Stimulated activated CD4-positive, alpha-beta T cell treated with anti-CD3 and anti-CD28 coated beads, Interleukin-2, amount 100 ng/mL, for 48 hours (primary cell): Measurements from ENCODE around the gene NACA.

Source experiments
- DNase-seq, 2 donors: peaks; one replicate each; pipeline ENCODE4 v3.0.0-alpha.2; 2020

The NACA gene

DNA sequence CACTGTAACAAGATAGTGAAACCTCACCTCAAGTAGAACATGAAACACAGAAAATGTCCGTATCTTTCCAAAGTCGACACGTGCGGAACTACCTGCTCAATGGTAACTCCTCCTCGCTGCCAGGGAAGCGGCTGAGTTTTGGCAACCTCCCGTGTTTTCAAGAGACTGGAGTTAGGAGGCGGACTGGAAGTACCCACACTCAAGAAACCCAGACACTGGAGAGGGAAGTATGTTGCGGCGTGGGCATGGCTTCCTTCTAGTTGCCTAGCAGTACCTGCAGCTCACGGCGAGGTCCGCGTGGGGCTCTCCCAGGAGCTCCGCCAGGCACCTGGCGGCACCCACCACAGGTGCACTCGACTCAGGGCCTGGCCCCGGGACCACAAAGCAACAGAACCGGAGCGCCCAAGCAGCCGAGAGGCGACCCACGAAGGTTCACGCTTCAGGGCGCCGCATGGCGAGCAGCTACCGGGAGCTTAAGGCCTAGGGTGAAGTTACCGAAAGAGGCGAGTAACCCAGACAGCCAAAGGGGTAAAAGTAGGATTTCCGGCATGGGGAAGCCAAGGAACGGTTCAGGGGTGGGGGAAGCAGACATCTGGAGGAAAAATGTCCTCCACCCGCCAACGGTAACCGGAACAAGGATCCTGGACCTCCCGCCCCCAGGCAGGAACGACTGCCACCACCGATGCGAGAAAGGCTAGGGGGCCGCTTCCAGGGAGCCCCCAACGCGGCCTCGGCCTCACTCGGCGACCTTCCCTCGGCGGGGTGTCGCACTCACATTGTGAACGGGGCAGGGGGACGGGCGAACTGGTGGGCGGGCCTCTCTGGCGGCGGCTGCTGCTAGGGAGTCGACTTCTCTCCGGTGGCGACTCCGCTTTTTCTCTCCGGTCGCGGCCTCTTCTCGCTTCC, 37.6 kb downstream of the NACA start:
- peak; percentile 36 to 43 for DNase-seq

DNA sequence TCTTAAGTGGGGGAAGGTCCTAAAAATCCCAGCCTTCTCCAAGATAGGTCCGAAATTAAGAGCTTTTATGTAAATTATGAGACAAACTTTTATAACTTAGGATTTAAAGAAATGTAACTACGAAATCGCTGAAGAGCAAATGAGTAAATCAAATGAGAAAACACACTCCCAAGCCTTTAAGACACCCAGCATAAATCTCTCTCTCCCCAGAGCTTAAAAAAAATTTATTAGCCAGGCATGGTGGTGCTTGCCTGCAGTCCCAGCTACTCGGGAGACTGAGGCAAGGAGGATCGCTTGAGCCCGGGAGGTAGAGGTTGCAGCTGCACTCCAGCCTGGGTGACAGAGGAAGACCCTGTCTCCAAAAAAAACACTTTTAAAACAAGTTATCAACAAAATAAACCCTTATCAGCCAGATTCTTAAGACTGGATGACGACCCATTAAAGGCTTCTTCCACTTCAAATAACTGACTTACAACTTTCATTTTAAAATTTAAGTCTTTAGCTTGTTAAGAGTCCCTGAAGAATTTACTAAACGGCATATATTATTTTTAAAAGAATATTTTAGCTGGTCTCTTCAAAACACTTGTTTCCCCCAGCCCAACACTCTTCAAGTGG, 40.2 kb downstream of the NACA start:
- DNase-seq, result no peak

DNA sequence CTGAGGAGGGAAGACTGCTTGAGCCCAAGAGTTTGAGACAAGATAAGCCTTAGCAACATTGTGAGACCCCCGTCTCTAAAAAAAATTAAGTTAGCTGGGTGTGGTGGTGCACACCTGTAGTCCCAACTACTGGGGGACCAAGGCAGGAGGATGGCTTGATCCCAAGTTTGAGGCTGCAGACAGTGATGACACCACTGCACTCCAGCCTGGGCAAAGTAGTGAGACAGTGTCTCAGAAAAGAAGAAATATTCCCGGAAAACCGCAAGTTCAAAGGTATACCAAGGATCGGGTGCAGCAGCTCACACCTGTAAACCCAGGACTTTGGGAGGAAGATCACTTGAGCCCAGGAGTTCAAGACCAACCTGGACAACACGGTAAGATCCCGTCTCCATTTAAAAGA, 42.8 kb downstream of the NACA start:
- DNase-seq, result no peak

DNA sequence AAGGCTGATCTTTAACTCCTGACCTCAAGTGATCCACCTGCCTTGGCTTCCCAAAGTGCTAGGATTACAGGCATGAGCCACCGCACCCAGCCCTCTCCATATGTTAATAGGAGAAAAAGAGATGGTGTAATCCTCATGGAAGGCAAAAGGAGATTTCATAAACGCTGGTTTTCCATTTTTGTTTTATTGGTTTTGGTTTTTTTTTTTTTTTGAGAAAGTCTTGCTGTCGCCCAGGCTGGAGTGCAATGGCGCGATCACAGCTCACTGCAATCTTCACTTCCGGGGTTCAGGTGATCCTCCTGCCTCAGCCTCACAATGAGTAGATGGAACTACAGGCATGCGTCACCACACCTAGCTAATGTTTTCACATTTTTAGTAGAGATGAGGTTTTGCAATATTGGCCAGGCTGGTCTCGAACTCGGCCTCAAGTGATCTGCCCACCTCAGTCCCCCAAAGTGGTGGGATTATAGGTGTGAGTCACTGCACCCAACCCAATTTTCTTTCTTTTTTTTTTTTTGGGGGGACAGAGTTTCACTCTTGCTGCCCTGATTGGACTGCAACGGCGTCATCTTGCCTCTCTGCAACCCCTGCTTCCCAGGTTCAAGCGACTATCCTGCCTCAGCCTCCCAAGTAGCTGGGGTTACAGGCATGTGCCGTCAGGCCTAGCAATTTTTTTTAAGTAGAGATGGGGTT, 45.1 kb downstream of the NACA start:
- DNase-seq, result no peak

DNA sequence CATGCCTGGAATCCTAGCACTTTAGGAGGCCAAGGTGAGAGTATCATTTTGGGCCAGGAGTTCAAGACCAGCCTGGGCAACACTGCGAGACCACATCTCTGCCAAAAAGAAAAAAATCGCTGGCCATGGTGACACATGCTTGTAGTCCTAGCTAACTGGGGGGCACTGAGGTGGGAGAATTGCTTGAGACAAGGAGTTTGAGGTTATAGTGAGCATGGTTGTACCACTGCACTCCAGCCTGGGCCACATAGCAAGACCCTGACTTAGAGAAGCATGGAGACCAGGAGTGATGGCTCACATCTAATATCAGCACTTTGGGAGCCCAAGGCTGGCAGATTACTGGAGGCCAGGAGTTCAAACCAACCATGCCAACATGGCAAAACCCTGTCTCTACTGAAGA, 46.2 kb downstream of the NACA start:
- DNase-seq, result no peak

DNA sequence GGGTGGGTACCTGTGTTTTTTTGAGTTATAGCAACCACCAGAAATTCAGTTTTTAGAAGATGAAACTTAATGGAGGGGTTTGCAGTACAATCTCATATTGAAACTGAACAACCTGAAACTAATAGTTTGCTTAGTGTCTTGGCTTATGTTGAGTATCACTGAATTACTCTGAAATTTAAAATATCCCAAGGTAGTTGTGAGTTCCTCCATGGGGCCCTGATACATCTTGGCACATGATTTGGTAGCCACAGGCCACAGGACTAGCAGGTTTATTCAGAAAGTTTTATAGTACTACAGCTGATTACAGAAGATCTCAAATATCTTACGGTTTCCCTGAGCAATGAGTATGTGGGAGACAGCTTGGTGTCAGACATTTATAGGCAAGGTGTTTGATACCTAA, 47.4 kb downstream of the NACA start:
- DNase-seq, result no peak

DNA sequence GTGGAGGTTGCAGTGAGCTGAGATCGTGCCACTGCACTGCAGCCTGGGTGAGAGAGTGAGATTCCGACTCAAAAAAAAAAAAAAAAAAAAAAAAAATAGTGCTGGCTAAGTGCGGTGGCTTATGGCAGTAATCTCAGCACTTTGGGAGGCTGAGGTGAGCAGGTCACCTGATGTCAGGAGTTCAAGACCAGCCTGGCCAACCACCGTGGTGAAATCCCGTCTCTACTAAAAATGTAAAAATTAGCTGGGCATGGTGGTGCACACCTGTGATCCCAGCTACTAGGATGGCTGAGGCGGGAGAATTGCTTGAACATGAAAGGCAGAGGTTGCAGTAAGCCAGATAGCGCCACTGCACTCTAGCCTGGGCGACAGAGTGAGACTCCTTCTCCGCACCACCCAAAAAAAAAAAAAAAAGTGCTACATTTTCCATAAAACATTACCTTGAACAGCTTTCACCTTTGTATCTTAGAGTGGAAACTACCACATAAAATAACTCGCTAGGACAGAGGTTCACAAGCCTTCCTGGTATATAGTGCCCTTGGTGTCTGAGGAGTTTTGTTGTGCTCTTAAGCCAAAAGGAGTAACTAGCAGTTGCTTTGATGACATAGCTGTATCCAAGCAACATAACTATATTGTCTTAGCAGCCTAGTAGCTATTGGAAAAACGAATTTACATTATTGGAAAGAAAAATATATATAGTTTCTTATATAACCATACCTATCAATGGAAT, 48.1 kb downstream of the NACA start:
- DNase-seq, result no peak

DNA sequence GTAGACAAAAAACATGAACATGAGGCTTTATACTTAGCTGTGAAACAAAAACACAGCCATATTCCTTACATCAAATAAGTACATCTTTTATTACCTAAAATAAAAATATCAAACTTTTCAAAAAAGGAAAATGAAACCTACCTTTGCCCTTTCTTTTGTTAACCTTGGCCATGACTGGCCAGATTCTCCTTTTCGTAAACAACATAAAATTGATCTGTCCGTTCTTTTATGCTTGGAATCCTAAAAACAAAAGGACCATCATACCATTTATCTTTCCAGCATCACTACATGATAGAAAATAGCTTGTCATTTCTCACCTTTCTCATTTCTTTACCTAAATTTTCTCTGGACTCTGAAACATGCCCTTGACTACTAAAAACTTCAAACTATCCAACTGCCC, 53.5 kb downstream of the NACA start:
- DNase-seq, result no peak

DNA sequence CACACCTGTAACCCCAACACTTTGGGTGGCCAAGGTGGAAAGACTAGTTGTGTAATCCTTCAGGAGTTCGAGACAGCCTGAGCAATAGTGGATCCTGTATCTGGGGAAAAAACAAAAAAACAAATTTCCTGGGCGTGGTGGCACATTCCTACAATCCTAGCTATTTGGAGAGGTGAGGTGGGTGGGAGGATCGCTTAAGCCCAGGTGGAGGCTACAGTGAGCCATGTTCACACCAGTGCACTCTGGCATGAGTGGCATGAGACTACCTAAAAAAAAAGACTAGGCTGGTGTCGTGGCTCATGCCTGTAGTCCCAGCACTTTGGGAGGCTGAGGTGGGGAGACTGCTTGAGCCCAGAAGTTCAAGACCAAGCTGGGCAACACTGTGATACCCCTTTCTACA, 54.3 kb downstream of the NACA start:
- no peak for DNase-seq

DNA sequence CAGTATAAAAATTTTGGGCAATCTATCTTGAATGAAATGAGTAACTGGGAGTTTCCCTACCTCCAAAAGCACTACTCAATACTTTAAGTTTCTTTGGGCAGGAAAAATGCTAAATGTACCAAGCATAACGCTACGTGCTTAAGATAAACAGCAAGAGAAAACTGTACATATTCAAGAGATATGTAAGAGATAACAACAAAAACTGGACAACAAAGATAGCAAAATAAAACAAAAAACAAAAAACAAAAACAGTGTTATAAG, 57.0 kb downstream of the NACA start:
- no peak for DNase-seq
